NCI-H345 (cell line): ENCODE measurements around the gene ZNHIT1.

Source experiments
- DNase-seq: peaks from one replicate; lab custom pipeline; 2025; lab: John Stamatoyannopoulos, UW

The ZNHIT1 gene

GRCh38 chr7:101218236-101219125, 516 bp downstream of the ZNHIT1 start:
- DNase-seq = no peak

- no peak for DNase-seq
These were observed 2.3 kb downstream of the ZNHIT1 start for GRCh38 chr7:101220295-101220694.

GRCh38 chr7:101222275-101222830, 4.4 kb downstream of the ZNHIT1 start:
- DNase-seq = no peak

- DNase-seq = no peak
These were observed 5.6 kb downstream of the ZNHIT1 start for GRCh38 chr7:101223528-101223927.

GRCh38 chr7:101225650-101226049, 7.7 kb downstream of the ZNHIT1 start:
- DNase-seq = no peak

- DNase-seq = no peak
These were observed 8.8 kb downstream of the ZNHIT1 start for GRCh38 chr7:101226721-101227120.

- DNase-seq = no peak
These were observed 13.7 kb downstream of the ZNHIT1 start for GRCh38 chr7:101231644-101232043.

GRCh38 chr7:101232141-101232850, 14.3 kb downstream of the ZNHIT1 start:
- DNase-seq = peak; percentile 73

- DNase-seq = no peak
These were observed 16.1 kb downstream of the ZNHIT1 start for GRCh38 chr7:101233907-101234547.

- DNase-seq = no peak
These were observed 16.7 kb downstream of the ZNHIT1 start for GRCh38 chr7:101234636-101235035.

GRCh38 chr7:101235050-101235449, 17.1 kb downstream of the ZNHIT1 start:
- no peak for DNase-seq

GRCh38 chr7:101235522-101235921, 17.6 kb downstream of the ZNHIT1 start:
- DNase-seq = no peak

GRCh38 chr7:101236292-101236835, 18.4 kb downstream of the ZNHIT1 start:
- no peak for DNase-seq

GRCh38 chr7:101237206-101238067, 19.5 kb downstream of the ZNHIT1 start, which contains the start of gene CLDN15:
Gene CLDN15, minus strand, starts transcription at chr7:101237802. Its CDS starts 221 bp downstream, at chr7:101237581.
- DNase-seq = no peak

- DNase-seq = no peak
These were observed 20.5 kb downstream of the ZNHIT1 start for GRCh38 chr7:101238226-101239182.

- DNase-seq = no peak
These were observed 21.4 kb downstream of the ZNHIT1 start for GRCh38 chr7:101239191-101239950.

- DNase-seq = no peak
These were observed 21.9 kb downstream of the ZNHIT1 start for GRCh38 chr7:101239951-101240220.

- no peak for DNase-seq
These were observed 22.5 kb downstream of the ZNHIT1 start for GRCh38 chr7:101240226-101241014.

GRCh38 chr7:101241015-101241363, 23.0 kb downstream of the ZNHIT1 start:
- no peak for DNase-seq
